ENCODE measurements around the gene CBLC.

GRCh38 chr19:44757735-44758505 lies 19.8 kb upstream of the CBLC start:
- no peak for TF ChIP-seq POLR2AphosphoS5 (IDR thresholded peaks at IDR 0.05; ENCODE audit: low read depth, low read length)
- TF ChIP-seq EP300 (IDR thresholded peaks at IDR 0.05; ENCODE audit: borderline replicate concordance in 1 of 2, low read depth in 1 of 2, low read length in 1 of 2), result no peak
- no peak for TF ChIP-seq NFIC (IDR thresholded peaks at IDR 0.05; ENCODE audit: borderline replicate concordance)
- TF ChIP-seq CTCF (IDR thresholded peaks at IDR 0.05), result no peak
- TF ChIP-seq NRF1 (IDR thresholded peaks at IDR 0.05; ENCODE audit: low read depth, low read length), result peak; percentile 56; the same call in 1 of the 2 replicates
- no peak for TF ChIP-seq RAD21 (IDR thresholded peaks at IDR 0.05; ENCODE audit: low read length)
- no peak for TF ChIP-seq JUND (IDR thresholded peaks at IDR 0.05)
- TF ChIP-seq RFX5 (IDR thresholded peaks at IDR 0.05; ENCODE audit: low read length), result no peak
- no peak for TF ChIP-seq EZH2phosphoT487 (IDR thresholded peaks at IDR 0.05; ENCODE audit: borderline replicate concordance, low read depth)

Data from SK-N-SH (cell line).